GM10847 (cell line): ENCODE data around the gene ADH1C.

ENCODE experiments used
- POLR2A ChIP-seq: IDR thresholded peaks from 2 replicates; pipeline ENCODE4 v1.6.1; 2011; ENCODE audit not compliant: insufficient read length; ENCODE audit errors: extremely low read depth

The ADH1C gene

DNA sequence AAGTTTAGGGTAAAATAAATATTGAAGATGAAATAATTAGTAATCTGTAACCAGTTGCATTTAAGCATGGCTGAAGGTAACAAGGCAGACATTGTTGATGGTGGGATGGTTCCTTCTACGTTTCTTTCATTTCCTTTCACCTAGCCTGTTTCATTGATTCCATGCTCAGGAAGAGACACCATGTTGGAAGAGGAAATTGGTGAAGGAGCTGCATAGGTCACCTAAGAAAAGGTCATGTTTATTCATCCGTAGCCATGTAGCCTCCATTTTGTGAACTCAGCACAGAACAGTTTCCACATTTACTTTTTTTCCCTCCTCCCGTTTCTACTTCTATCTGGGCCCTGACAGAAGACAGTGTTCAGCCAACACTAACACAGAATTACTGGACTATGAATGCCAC, 35.2 kb downstream of the ADH1C start:
- TF ChIP-seq POLR2A = no peak

DNA sequence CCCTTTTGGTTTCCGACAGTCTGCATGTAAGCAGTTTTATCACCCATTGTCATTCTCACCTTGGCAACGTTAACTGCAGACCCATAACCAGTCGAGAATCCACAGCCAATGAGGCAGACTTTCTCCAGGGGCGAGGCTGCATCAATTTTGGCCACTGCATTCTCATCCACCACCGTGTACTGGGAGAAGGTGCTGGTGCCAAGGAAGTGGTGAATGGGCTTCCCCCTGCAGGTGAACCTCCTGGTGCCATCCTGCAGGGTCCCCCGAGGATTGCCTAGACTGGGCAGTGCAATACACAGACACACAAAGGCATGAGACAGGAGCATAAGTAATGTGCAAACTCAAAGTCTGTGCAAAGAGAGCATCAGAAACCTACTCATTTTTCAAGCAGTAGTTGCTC, 36.7 kb downstream of the ADH1C start:
- no peak for TF ChIP-seq POLR2A

DNA sequence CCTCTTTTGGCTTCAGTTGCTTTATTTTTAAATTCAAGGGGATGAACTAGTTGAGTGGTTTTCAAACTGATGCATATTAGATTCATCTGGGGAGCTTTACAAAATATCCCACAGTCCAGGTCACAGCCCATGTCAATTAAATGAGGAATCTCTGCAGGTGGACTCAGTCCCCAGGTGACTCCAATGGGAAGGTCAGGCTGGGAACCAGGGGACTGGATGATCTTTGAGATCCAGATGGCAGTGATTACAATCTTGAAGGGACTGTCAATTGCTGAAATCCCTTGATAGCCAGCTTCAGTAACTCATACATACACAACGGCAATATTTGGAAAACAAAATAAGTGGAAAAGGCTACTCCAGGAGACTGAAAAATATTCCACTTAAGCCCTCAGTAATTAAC, 38.3 kb downstream of the ADH1C start:
- no peak for TF ChIP-seq POLR2A

DNA sequence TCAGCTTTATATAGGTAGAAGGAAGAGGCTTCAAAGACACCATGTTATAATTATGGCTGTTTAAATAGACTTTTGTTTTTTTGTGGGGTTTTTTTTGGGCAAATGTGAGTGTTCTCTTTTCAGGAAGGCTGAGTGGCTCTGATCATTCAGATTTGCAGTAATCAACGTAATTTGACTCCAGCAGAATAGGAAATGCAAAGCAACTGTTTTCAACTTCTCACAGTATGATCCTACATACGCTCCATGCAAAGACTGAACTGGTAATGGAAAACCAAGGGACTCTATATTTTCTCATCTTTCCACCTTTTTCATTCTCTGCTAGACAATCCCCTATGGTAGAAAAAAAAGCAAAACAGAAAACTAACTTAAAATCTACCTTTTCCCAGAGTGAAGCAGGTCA, 42.2 kb downstream of the ADH1C start:
- no peak for TF ChIP-seq POLR2A

DNA sequence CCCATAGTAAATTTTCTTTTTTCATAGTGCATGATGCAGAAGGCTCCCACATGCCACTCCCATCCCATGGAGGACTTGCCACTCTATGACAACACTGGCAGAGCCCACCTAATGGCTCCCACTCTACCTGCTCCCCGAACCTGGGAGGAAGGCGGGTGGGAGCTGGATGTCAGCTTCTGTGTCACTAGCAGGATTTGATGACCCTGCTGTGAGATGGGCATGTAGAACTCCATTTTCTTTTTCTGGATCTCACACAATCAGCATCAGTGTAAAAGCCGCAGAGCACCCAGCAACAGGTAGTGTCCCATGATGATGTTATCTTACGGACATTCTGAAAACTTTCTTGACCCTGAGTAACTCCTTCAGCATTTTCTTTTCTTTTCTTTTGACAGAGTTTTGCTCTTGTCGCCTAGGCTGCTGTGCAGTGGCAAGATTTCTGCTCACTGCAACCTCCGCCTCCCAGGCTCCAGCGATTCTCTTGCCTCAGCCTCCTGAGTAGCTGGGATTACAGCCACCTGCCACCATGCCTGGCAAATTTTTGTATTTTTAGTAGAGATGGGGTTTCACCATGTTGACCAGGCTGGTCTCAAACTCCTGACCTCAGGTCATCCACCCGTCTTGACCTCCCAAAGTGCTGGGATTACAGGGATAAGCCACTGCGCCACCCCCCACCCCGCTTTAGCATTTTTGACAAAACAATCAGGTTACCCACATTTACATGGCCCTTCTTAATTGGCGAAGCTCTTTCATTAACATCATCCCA, 46.7 kb downstream of the ADH1C start:
- no peak for TF ChIP-seq POLR2A

DNA sequence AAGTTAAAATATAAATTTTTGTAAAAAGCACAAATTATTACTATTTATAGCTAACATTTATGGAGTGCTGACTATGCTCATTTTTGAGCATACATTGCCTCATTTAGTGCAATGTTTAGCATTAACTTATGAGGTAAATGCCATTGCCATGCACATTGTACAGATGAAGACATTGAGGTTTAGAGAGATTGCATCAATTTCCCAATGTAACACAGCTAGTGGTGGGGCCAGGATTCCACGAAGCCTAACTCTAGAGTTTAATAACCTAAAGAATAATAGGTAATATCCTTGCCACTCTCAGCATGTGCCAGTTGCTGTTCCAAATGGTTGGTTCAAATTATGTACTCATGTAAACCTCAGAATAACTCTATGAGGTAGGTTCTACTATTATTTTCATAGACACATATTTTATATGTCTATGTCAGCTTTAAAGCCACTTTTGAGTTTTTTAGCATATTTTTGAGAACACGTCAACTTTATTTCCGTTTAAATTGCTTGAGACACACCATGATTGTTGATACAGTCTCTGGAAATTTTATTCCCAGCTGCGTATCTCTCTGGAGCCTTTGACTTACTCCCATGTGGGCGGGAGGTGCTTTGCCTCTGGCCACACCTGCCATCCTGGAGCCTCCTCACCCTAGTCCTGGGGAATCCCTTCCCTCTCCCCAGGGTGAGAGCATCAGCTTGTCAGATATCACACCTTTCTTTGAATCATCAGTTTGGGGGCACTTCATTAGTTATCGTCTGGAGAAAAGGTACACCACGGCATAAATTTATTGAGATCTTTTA, 51.0 kb downstream of the ADH1C start:
- TF ChIP-seq POLR2A = no peak

DNA sequence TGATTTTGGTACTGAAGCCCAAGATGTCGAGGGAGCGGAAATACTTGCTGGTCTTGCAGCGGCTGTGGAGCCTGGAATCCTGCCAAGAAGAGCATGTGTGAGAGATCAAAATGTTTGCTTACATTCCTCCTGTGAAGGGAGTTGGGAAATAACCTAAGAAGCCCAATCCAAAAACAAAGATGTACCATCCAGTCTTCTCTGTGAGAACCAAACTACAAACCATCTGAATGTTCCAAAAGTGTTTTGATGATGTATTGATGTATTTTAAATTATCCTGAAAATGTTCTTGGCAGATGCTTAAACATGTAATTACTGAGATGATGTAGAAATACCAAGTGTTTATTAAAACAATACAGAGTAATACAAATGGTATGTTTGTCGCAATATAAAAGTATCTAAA, 51.6 kb downstream of the ADH1C start:
- TF ChIP-seq POLR2A = no peak

DNA sequence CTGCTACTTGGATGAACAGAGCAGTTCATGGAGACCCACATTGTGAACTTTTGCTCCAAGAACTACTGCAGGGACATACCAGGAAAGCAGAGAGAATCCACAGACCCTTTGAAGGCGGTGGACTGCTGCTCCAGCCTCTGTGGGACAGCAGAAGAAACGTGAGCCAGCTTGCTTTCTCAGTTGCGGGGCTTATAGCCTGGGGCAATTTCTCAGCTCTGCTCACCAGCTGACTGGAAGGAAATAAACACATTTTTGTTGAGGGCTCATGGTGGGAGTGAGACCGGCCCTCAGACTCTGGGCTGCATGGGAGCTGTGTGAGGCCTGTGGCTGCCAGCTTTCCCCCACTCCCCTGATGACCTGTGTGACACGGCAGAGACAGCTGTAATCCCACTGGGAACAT, 59.2 kb downstream of the ADH1C start:
- TF ChIP-seq POLR2A = no peak

DNA sequence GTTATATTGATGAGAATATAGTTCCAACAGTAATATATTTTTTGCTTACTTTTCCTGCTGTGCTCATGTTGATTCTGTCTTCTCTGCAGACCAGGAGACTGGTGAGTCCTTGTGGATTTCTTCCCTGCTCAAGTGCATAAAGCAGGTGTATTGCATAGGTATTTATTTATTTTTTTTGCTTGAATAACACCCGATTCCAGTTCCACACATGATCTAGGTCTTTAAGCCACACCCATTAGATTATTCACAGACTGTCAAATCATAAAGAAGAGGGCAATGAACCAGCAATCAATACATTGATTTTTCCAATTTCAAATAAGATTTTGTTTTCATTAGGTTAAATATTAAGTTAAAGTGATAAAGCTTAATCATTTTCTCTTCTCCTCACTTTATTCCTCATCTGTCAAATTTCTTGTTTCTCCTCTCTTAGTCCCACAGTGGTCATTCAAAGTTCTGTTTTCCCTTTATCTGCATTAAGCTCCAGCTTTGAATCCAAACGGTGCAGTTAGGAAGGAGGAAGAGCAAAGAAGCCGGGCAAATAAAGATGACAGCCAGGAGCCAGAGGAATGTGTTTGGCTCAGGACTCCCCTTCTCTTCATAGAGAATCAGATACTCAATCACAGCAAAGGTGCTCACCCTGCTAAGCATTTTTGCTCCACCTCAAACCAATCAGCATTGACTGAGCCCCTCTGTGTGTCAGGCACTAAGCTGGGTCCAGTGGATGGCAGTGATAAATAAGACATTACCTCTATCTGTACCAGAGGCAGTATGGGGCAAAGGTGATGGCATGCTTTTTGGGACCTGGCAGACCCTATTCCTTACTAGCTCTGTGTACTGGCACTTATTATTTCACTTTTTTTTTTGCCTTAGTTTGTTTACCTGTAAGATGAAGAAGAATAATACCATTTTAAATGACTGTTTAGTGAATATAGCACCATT, 61.4 kb downstream of the ADH1C start, which contains the start of gene ADH1A:
ADH1A (minus strand) TSS at position 138 of the 939 bp plus-strand sequence; CDS start at position 67, 71 bp downstream.
- no peak for TF ChIP-seq POLR2A
